GM12801 (cell line): Measurements from ENCODE around the gene ADORA1.

ENCODE experiments used
- TF ChIP-seq, protein P1 (sequence below): IDR thresholded peaks from one replicate; pipeline ENCODE4 v1.5.1; 2011; ENCODE audit warnings: control low read depth; ENCODE audit not compliant: insufficient read length; ENCODE audit errors: extremely low read depth

Gene ADORA1

DNA sequence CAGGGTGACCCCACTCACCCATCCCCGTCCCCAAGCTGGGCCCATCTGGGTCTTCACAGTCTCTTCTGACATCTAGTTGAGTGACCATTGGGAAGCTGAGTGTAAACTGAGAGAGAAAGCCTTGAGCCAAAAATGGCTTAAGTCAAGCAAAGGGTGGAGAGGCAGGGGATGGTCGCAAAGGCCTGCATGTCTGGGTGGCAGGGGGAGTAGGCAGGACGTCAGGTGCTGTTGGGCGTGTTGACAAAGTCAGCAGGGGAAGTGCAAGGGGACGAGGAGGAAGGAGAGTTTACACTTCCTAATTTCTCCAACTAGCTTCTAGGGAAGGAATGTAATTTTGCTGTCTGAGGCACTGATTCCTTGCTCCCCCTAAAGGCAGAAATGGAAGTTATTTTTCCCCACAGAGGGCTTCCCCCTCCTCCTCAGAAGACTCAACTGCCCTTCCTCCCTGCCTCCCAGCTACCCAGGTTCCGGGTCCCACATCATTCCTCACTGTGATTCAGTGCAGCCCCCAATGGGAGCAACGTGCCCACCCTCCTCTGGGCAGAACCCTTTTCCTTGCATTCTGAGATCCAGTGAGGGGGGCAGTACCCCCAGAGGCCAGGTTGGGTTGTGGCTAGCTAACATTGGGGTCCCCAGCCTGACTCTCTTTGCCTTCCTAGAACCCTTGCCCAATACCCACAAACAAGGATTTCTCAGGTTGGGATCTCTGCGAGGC lies 1.2 kb upstream of the ADORA1 start:
- TF ChIP-seq, protein P1, sequence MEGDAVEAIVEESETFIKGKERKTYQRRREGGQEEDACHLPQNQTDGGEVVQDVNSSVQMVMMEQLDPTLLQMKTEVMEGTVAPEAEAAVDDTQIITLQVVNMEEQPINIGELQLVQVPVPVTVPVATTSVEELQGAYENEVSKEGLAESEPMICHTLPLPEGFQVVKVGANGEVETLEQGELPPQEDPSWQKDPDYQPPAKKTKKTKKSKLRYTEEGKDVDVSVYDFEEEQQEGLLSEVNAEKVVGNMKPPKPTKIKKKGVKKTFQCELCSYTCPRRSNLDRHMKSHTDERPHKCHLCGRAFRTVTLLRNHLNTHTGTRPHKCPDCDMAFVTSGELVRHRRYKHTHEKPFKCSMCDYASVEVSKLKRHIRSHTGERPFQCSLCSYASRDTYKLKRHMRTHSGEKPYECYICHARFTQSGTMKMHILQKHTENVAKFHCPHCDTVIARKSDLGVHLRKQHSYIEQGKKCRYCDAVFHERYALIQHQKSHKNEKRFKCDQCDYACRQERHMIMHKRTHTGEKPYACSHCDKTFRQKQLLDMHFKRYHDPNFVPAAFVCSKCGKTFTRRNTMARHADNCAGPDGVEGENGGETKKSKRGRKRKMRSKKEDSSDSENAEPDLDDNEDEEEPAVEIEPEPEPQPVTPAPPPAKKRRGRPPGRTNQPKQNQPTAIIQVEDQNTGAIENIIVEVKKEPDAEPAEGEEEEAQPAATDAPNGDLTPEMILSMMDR: no peak

DNA sequence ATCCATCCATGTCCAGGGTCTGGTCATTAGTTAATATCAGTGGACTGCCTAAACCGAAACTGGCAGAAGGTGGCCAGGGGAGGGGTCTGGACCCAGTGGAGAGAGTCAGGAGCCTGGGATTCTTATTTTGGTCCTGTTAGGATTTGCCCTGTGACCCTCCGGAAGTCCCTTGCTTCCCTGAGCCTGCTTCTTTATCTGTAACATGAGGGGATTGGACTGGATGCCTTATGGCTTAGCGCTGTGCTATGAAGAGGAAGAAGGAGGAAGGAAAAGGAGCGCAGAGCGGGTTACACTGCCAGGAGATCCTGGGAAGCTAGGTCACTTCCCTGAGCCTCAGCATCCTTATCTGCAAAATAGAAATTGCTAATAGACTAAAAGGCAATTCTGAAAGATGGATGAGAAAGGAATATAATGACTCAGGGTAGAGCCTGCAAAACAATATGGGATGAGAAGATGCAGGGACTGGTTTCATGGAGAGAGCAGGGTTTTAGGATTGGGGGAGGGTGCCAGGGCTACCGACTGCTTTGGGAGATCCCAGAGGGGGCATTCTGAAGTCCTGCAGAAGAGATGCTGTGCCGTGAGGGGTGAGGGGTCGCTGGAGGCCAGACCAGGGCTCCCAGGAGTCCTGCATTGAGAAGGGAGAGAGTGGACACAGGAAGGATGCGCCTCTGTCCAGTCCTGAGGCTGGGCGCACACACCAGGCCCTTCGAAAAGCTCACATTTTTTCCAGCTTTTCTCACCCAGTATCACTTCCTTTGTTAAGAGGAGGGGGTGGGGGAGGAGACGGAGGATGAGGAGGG lies 460 bp upstream of the ADORA1 start:
- TF ChIP-seq, protein P1: no peak

DNA sequence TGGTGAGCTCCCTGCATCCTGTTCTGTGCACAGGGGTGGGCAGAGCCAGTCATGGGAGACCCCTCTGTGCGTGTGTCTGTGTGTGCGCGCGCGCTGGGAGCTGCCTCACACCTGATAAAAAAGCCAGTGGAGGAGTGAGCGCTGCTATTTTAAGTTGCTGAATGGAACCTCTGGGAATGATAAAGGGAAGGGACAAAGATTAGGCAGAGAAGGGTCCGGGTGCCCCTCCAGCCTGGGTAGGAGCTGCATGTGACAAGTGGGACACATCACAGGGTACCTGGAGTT lies 847 bp downstream of the ADORA1 start:
- TF ChIP-seq, protein P1: no peak

DNA sequence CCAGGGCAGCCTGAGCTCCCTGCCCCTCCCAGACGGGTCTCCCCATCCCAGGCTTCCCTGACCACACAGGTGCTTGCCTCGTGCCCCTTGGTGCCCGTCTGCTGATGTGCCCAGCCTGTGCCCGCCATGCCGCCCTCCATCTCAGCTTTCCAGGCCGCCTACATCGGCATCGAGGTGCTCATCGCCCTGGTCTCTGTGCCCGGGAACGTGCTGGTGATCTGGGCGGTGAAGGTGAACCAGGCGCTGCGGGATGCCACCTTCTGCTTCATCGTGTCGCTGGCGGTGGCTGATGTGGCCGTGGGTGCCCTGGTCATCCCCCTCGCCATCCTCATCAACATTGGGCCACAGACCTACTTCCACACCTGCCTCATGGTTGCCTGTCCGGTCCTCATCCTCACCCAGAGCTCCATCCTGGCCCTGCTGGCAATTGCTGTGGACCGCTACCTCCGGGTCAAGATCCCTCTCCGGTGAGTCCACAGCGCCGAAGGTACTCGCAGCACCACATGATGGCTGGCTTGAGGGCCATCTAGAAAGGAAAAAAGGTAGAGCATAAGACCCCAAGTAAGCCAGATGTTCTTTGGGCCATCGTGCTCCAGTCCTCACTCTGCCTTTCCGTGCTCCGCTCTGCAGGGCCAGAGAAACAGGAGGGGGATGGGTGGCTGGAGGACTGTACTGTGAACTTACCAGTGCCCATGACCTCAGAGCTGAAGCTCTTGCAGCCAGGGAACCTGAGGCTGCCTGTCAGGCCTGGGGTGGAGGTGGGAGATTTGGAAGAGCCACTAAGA lies 1.4 kb downstream of the ADORA1 start:
- TF ChIP-seq, protein P1: no peak

DNA sequence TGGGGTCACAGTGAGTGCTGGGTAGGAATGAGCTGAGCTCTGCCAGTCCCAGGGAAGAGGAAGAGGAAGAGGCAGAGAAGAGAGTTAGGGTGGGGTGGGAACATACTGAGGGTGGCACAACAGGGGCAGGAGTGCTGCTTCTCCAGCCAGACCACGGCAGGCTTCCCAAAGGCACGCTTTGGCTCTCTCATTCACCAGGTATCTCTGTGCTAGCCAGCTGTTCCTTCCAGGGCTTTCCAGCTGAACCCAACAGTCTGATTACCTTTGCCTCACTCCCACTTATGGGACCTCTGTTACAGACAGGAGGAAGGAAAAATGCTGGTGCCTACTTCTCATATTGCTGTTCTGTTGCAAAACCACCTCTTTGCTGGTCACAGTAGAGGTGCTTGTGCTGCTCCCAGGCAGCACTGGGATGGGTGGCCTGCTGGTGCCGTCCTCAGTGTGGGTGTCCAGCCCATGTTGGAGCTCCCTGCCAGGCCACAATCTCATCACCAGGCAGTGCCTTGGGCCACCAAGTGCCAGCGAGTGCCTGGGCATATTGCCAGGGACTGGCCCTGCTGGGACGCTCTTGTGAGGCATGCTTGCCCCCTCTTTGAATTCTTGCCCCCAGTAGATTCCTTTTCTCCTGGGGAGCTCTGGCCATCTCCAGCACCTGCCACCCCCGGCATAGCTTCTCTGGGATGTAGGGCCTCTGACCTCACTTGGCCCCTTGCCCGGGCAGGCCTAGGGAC lies 2.1 kb downstream of the ADORA1 start:
- TF ChIP-seq, protein P1: no peak

DNA sequence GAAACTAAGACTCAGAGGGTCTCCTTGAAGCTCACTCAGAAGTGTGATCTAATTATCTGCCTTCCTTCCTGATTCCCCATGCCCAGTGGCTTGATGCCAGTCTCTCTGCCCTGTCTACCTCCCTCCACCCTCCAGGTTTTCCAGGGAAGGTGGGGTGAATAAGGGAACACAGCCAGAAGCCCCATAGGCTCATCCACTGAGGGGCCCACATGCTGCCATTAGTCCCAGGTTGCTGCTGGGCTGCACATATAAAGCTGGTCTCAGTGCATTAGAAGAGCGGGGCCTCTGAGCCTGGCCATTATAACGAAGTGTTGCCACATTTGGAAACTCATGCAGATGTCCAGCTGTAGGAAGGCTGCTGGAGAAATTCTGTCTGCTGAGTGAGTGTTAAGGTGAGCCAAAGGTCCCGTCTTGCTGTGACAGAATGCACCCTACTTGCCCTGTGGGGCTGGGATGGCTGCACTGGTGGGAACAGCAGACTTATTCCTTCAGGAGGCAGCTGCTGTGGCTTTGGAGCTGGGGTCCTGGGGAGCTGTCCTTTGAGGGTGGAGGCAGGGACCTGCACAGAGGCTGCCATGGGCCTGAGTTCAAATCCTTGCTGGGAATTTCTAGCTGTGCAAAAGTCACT lies 2.9 kb downstream of the ADORA1 start:
- TF ChIP-seq, protein P1: no peak
